ENCODE results near the gene ZNRF2. TPM values are rescaled to one million over a fixed set of nuclear protein-coding genes. Genes with fewer than 3 reads are reported as not detected.

ZNRF2 gene
- total and polyA plus RNA-seq, 2 experiments from 2014 or later: 11.0 to 18.8 TPM

DNA sequence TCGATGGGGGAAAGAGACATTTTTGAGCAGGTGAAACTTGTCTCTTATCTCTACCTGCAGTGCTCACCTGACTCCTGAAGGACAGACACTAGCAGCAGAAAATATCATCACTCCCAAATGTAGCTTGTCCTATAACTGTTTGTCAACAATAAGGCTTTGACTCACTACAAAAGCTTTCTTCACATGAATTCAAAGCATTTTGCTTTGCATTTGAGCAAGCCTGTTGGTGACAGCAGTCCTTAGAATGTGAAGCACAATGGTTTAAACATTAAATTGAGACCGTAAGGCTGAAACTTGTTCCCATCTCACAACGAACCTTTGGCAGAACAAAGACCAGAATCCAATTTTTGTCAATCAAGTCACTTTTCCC lies 30.6 kb upstream of the ZNRF2 start:
- TF ChIP-seq, protein P1, sequence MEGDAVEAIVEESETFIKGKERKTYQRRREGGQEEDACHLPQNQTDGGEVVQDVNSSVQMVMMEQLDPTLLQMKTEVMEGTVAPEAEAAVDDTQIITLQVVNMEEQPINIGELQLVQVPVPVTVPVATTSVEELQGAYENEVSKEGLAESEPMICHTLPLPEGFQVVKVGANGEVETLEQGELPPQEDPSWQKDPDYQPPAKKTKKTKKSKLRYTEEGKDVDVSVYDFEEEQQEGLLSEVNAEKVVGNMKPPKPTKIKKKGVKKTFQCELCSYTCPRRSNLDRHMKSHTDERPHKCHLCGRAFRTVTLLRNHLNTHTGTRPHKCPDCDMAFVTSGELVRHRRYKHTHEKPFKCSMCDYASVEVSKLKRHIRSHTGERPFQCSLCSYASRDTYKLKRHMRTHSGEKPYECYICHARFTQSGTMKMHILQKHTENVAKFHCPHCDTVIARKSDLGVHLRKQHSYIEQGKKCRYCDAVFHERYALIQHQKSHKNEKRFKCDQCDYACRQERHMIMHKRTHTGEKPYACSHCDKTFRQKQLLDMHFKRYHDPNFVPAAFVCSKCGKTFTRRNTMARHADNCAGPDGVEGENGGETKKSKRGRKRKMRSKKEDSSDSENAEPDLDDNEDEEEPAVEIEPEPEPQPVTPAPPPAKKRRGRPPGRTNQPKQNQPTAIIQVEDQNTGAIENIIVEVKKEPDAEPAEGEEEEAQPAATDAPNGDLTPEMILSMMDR (IDR thresholded peaks at IDR 0.05; ENCODE audit: poor library complexity): no peak
- TF ChIP-seq EZH2phosphoT487 (IDR thresholded peaks at IDR 0.05; ENCODE audit: low read depth, severe bottlenecking, unreplicated experiment): no peak
- no peaks in the 10 kb centered on the region for H3K9me2 ChIP-seq (replicated peaks; ENCODE audit: insufficient read depth)
- H3K27ac ChIP-seq: peak overlapping the region; percentile 61
- no peak overlapping the region for H3K4me2 ChIP-seq
- H3K27me3 ChIP-seq: no peaks in the 10 kb centered on the region
- DNase-seq (ENCODE audit: low spot score): no peak
- H4K20me1 ChIP-seq (ENCODE audit: insufficient read depth, poor library complexity, severe bottlenecking): no peaks in the 10 kb centered on the region
- H2AFZ ChIP-seq: no peak overlapping the region
- H3K36me3 ChIP-seq (replicated peaks; ENCODE audit: insufficient read depth, low read depth): no peaks in the 10 kb centered on the region
- no peaks in the 10 kb centered on the region for H3K9me3 ChIP-seq (ENCODE audit: low read depth)
- 75% methylated on average over 3 of the region's 3 CpGs for WGBS (ENCODE audit: low lambda C conversion rate, missing lambda C conversion rate)
- H3K4me3 ChIP-seq: no peak overlapping the region
- no peaks in the 10 kb centered on the region for H3K79me2 ChIP-seq
- H3K4me1 ChIP-seq (ENCODE audit: insufficient read depth): peaks cover 27% of the 10 kb centered on the region

DNA sequence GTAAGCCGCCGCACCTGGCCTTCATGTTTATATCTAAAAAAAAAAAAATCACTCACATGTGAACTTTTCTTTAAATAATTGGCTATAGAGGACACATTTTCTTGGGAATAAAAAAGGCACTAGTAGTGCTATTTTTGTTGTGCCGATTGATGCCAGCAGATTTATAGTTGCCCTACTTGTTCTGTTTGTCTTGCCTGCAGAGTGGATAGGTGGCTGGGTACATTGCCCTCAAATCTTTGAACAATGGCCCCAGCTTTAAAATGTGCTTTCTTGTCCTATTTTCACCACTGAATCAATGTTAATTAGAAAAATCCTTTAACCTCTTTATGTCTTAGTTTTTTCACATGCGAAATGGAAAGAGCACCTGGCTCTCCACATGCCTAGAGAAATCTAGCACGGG lies 30.1 kb upstream of the ZNRF2 start:
- H3K79me2 ChIP-seq: no peaks in the 10 kb centered on the region
- H3K4me1 ChIP-seq (ENCODE audit: insufficient read depth): peaks cover 27% of the 10 kb centered on the region
- WGBS (ENCODE audit: low lambda C conversion rate, missing lambda C conversion rate): 80% methylated on average over 5 of the region's 5 CpGs
- no peaks in the 10 kb centered on the region for H4K20me1 ChIP-seq (ENCODE audit: insufficient read depth, poor library complexity, severe bottlenecking)
- no peaks in the 10 kb centered on the region for H3K9me2 ChIP-seq (replicated peaks; ENCODE audit: insufficient read depth)
- H3K27me3 ChIP-seq: no peaks in the 10 kb centered on the region
- TF ChIP-seq, protein P1 (IDR thresholded peaks at IDR 0.05; ENCODE audit: poor library complexity): no peak
- TF ChIP-seq EZH2phosphoT487 (IDR thresholded peaks at IDR 0.05; ENCODE audit: low read depth, severe bottlenecking, unreplicated experiment) (no peak), EZH2 (IDR thresholded peaks at IDR 0.05; ENCODE audit: borderline replicate concordance) (no peak)
- H3K9me3 ChIP-seq (ENCODE audit: low read depth): no peaks in the 10 kb centered on the region
- peak overlapping the region; percentile 47 for H3K4me2 ChIP-seq
- DNase-seq (ENCODE audit: low spot score): no peak
- no peaks in the 10 kb centered on the region for H3K36me3 ChIP-seq (replicated peaks; ENCODE audit: insufficient read depth, low read depth)
- H2AFZ ChIP-seq: no peak overlapping the region
- no peak overlapping the region for H3K4me3 ChIP-seq
- H3K27ac ChIP-seq: peak overlapping the region; percentile 61

DNA sequence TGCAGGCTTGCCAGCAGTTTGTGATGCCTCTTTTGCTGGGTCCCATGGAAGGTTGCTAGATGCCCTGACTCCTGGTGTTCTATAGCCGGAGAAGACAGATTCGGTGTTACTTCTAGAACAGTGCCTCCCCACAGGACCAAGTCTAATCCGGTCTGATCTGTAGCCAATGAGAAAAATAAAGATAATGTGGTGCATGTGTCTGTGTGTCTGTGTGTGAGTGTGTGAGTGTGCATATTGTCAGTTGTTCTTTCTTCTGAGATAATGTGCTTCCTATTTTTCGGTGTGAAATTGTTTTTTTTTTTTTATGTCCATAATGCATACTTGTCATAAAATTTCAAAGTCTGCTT lies 29.7 kb upstream of the ZNRF2 start:
- WGBS (ENCODE audit: low lambda C conversion rate, missing lambda C conversion rate): 63% methylated on average over 4 of the region's 4 CpGs
- H2AFZ ChIP-seq: no peak overlapping the region
- H3K9me2 ChIP-seq (replicated peaks; ENCODE audit: insufficient read depth): no peaks in the 10 kb centered on the region
- H3K4me2 ChIP-seq: peak overlapping the region; percentile 47
- H3K36me3 ChIP-seq (replicated peaks; ENCODE audit: insufficient read depth, low read depth): no peaks in the 10 kb centered on the region
- H4K20me1 ChIP-seq (ENCODE audit: insufficient read depth, poor library complexity, severe bottlenecking): no peaks in the 10 kb centered on the region
- H3K9me3 ChIP-seq (ENCODE audit: low read depth): no peaks in the 10 kb centered on the region
- H3K79me2 ChIP-seq: no peaks in the 10 kb centered on the region
- TF ChIP-seq EZH2 (IDR thresholded peaks at IDR 0.05; ENCODE audit: borderline replicate concordance): no peak
- TF ChIP-seq EZH2phosphoT487 (IDR thresholded peaks at IDR 0.05; ENCODE audit: low read depth, severe bottlenecking, unreplicated experiment): no peak
- TF ChIP-seq, protein P1 (IDR thresholded peaks at IDR 0.05; ENCODE audit: poor library complexity): no peak
- no peaks in the 10 kb centered on the region for H3K27me3 ChIP-seq
- no peak for DNase-seq (ENCODE audit: low spot score)
- peaks cover 27% of the 10 kb centered on the region for H3K4me1 ChIP-seq (ENCODE audit: insufficient read depth)
- peak overlapping the region; percentile 61 for H3K27ac ChIP-seq
- no peak overlapping the region for H3K4me3 ChIP-seq
